H1 (cell line): ENCODE measurements around the gene IL16. TPM values are rescaled to one million over a fixed set of nuclear protein-coding genes. Genes with fewer than 3 reads are reported as not detected.

Experiments used
- KDM1A ChIP-seq: fragments of 200-600, 300-600 bp; sonication (generic); IDR thresholded peaks from 2 replicates; pipeline ENCODE4 v1.7.1; 2016; ENCODE audit warnings: mild to moderate bottlenecking, low read length, borderline replicate concordance
- POLR2AphosphoS5 ChIP-seq: IDR thresholded peaks from 2 replicates; pipeline ENCODE4 v1.6.1; 2011; ENCODE audit warnings: low read depth, low read length
- RNF2 ChIP-seq: fragments of 200-900, 300-1000 bp; sonication (generic); IDR thresholded peaks from 2 replicates; pipeline ENCODE4 v1.7.1; 2016; ENCODE audit warnings: borderline replicate concordance, low read depth, mild to moderate bottlenecking, antibody characterized with exemption, low read length; ENCODE audit not compliant: poor library complexity, severe bottlenecking; ENCODE audit errors: missing control alignments
- SUZ12 ChIP-seq: fragments of 200-600 bp; sonication (generic); IDR thresholded peaks from 2 replicates; pipeline ENCODE4 v1.6.1; 2012; ENCODE audit warnings: mild to moderate bottlenecking, inconsistent platforms, low read length, moderate library complexity, mixed read lengths
- polyA plus RNA-seq, 7 experiments: library from polyadenylated mRNA; depleted of rRNA in 3 of 7; stranded (reverse) in 5 of 7; unstranded in 2 of 7; fragments of >200 nt in 5 of 7; fragments of 200-250 nt in 2 of 7; gene quantifications; 1 replicate in 5 of 7; 2 replicates in 1 of 7; 4 replicates in 1 of 7; pipeline versions ENCODE4 v1.2.1 to v1.2.3, GENCODE V29; 2011 to 2013; ENCODE audit warnings: missing spikeins in 2 of 7, mixed read lengths in 2 of 7
- total RNA-seq: library from RNA; stranded (reverse); fragmentation: NEBNext Ultra II Directional; extraction: Animal tissue kit (Norgen Biotek cat#: 25700); gene quantifications from 2 replicates; pipeline ENCODE4 v1.2.1, GENCODE V29; 2021

IL16 gene
- total and polyA plus RNA-seq, 2 of the 8 experiments (the other 6 are each of a cell fraction or from before 2014, with no cell fraction given): 0.03 to 0.09 TPM

DNA sequence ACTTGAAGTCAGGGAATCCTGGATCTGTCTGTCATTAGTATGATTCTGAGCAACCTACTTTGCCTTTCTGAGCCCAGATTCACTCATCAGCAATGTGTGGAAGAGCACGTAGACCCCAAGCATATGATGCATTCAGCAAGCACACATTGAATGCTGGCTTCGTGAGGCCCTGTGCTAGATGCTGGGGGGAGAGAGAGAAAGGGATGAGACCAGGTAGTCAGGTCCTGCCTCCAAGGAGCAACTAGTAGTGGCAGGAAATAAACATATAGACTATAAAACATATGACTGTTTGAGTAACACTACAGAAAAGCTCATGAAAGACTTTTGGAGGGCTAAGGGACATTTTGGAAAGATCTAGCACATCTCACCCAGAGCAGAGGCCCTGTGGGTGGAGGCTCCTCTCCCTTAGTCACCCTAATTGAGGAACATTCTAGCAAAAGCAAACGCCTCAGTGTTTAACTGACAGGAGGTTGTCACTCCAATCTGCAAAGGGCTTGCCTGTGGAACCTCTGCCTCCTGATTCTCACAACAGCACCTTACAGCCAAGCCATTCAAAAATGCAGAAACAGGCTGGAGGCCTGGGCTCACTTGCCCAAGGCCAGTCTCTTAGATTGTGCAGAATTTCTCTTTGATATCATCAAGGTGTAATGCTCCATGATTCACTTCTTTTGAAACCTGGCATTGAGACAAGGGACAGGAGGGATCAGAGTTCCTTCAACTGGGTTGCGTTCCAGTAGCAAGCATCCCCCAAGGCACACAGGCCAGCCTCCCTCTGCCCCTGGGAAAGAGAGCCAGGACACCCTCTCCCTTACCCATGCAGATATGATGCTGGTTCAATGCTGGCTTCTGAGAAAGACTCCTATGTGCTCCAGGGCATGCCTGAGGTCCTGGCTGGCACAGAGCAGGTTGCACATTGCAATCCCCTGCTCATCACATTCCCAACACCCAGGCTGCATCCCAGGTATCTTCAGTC is 101.2 kb downstream of the IL16 start (continued):
- TF ChIP-seq KDM1A (no peak), RNF2 (no peak), SUZ12 (no peak), POLR2AphosphoS5 (no peak)
